Pancreas (tissue), 10 donors: ENCODE results near the gene RDH12. TPM values are rescaled to one million over a fixed set of nuclear protein-coding genes. Genes with fewer than 3 reads are reported as not detected.

ENCODE experiments used
- ATAC-seq, 4 donors: fragments of 200-7000 bp; cut with Tn5 transposase; one replicate each; pipeline versions ENCODE4 v1.8.0 to v1.9.1; 2020; ENCODE audit warnings: mild to moderate bottlenecking in 4 of 4, moderate library complexity in 4 of 4
- DNase-seq, 6 donors: peaks; one replicate each; pipeline ENCODE4 v3.0.0-alpha.2; 2020
- FAIRE-seq: peaks from 2 replicates; lab custom pipeline; 2012; peaks lifted over from hg19 to GRCh38; lab: Jason Lieb, UNC
- H3K27ac ChIP-seq, 4 donors: fragments of 200-600 bp; sonication (generic); 1 replicate in 3 of 4; 2 replicates in 1 of 4; pipeline versions ENCODE4 v1.5.0 to v1.8.0; 2020
- H3K27me3 ChIP-seq, 4 donors: fragments of 200-600 bp; one replicate each; pipeline ENCODE4 v1.8.0; 2021
- H3K36me3 ChIP-seq, 3 donors: fragments of 200-600 bp; sonication (generic) in 1 of 3; one replicate each; pipeline versions ENCODE4 v1.5.0 to v1.8.0; 2020 to 2021
- H3K4me1 ChIP-seq, 3 donors: fragments of 200-600 bp; one replicate each; pipeline ENCODE4 v1.8.0; 2021
- H3K4me3 ChIP-seq, 4 donors: fragments of 200-600 bp; sonication (generic) in 2 of 4; one replicate each; pipeline versions ENCODE4 v1.5.0 to v1.8.0; 2020 to 2021
- H3K9me3 ChIP-seq, 4 donors: fragments of 200-600 bp; one replicate each; pipeline ENCODE4 v1.8.0; 2021
- WGBS, 2 donors: extraction: QIAGEN DNeasy Blood & Tissue Kit; methylation state at CpG; one replicate each; pipeline ENCODE4 v1.1.7; 2013; 5-methylcytosine and 5-hydroxymethylcytosine counted together
- intact Hi-C, 3 donors: fragments of 100-400 bp; cut with DNase I; formaldehyde crosslinking; loops; one replicate each; pipeline versions ENCODE4 v1.11.1 to v1.14.2; 2022
- polyA plus RNA-seq, 2 donors: library from polyadenylated mRNA; stranded (reverse); fragments of 200-250 nt; gene quantifications; one replicate each; pipeline ENCODE4 v1.2.3, GENCODE V29; 2013
- total RNA-seq, 6 donors: library from RNA; stranded (reverse); fragmentation: NEBNext Ultra II Directional in 4 of 6; extraction: Animal tissue kit (Norgen Biotek cat#: 25700) in 4 of 6; gene quantifications; one replicate each; pipeline versions ENCODE4 v1.2.1 to v1.2.4, GENCODE V29; 2021 to 2023
- TF ChIP-seq, protein P1 (sequence below), 4 donors: fragments of 200-600 bp; sonication (generic) in 3 of 4; IDR thresholded peaks; one replicate each; pipeline versions ENCODE4 v1.5.0 to v1.8.0; 2021; ENCODE audit warnings: antibody characterized with exemption in 4 of 4
- donor health status: healthy with polysubstance abuse.
- donor health status: DM: no; HTN: no; CAD: no; lungs with moderate emphysema.
- donor health status: DM: no; HTN: no; CAD: no.
- donor health status: control.
- donor health status: control.
- donor health status: Bipolar disorder and iron deficiency.
- donor health status: DM: yes; HTN: yes; CAD: no.
- donor health status: DM: no; HTN: no; CAD: no.
- donor health status: DM: no; HTN: no; CAD: no.
- donor health status: DM: yes; HTN: yes; CAD: no.

Gene RDH12
- total and polyA plus RNA-seq, 8 donors: 1.0 to 2.5 (median 1.5) TPM

DNA sequence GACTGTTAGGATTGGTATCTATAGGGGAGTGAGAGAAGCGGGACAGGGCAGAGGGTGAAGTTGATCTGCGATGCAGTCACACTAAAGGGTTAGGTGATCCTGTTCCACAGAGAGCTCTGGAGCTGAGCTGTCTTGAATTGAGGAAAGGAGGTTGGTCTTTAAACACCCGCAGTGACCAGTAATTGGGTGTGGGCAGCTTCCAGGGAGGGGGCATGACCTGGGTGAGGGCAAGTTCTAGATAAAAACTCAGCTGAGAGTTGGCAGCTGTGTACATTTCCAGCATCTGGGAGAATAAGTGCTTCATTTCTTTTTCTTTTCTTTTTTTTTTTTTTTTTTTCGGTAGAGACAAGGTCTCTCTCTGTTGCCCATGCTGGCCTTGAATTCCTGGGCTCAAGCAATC lies 35.1 kb downstream of the RDH12 start:
- no peaks in the 10 kb centered on the region for H3K27me3 ChIP-seq
- no peak for FAIRE-seq
- H3K27ac ChIP-seq: peak overlapping the region in 2 of 4 donors; percentile 44 to 45
- peaks cover 11 to 26% (median 24%) of the 10 kb centered on the region in 3 donors for H3K4me1 ChIP-seq
- ATAC-seq: peak in 3 of 4 donors; percentile 27 to 58 (median 29)
- H3K9me3 ChIP-seq: no peaks in the 10 kb centered on the region
- DNase-seq: peak in 2 of 6 donors; percentile 33 to 54
- 33 to 38% methylated on average over 4 of the region's 4 CpGs for WGBS, 2 donors
- intact Hi-C loops: no loop called here
- TF ChIP-seq, protein P1, sequence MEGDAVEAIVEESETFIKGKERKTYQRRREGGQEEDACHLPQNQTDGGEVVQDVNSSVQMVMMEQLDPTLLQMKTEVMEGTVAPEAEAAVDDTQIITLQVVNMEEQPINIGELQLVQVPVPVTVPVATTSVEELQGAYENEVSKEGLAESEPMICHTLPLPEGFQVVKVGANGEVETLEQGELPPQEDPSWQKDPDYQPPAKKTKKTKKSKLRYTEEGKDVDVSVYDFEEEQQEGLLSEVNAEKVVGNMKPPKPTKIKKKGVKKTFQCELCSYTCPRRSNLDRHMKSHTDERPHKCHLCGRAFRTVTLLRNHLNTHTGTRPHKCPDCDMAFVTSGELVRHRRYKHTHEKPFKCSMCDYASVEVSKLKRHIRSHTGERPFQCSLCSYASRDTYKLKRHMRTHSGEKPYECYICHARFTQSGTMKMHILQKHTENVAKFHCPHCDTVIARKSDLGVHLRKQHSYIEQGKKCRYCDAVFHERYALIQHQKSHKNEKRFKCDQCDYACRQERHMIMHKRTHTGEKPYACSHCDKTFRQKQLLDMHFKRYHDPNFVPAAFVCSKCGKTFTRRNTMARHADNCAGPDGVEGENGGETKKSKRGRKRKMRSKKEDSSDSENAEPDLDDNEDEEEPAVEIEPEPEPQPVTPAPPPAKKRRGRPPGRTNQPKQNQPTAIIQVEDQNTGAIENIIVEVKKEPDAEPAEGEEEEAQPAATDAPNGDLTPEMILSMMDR (IDR thresholded peaks at IDR 0.05): no peak
- no peak overlapping the region for H3K4me3 ChIP-seq
- no peaks in the 10 kb centered on the region for H3K36me3 ChIP-seq

GRCh38 chr14:67738740-67739504 lies 37.2 kb downstream of the RDH12 start:
- no peaks in the 10 kb centered on the region for H3K9me3 ChIP-seq
- no peaks in the 10 kb centered on the region for H3K27me3 ChIP-seq
- WGBS, 2 donors: 11 to 13% methylated on average over 12 of the region's 12 CpGs
- peak; percentile 82 to 87 (median 86) for ATAC-seq
- TF ChIP-seq, protein P1 (IDR thresholded peaks at IDR 0.05): no peak
- peak overlapping the region; percentile 19 to 77 (median 63) for H3K27ac ChIP-seq
- intact Hi-C loops: no loop called here
- no peaks in the 10 kb centered on the region for H3K36me3 ChIP-seq
- H3K4me1 ChIP-seq: peaks cover 11 to 31% (median 24%) of the 10 kb centered on the region in 3 donors
- DNase-seq: peak in 4 of 6 donors; percentile 72 to 83 (median 74)
- FAIRE-seq: no peak
- H3K4me3 ChIP-seq: no peak overlapping the region

- Histone ChIP-seq H3K27ac (no peak overlapping the region), H3K27me3 (no peaks in the 10 kb centered on the region), H3K36me3 (peaks cover 0 to 3% (median 0%) of the 10 kb centered on the region in 3 donors), H3K4me3 (no peak overlapping the region), H3K9me3 (no peaks in the 10 kb centered on the region), H3K4me1 (peaks cover 7 to 13% (median 8%) of the 10 kb centered on the region in 3 donors)
- TF ChIP-seq, protein P1 (IDR thresholded peaks at IDR 0.05): no peak
- intact Hi-C loops: no loop called here
- 22% methylated on average over 2 of the region's 2 CpGs for WGBS, 2 donors
- ATAC-seq (peak in 2 of 4 donors; percentile 35 to 65), FAIRE-seq (no peak), DNase-seq (no peak)
Measured at GRCh38 chr14:67744046-67744445, 42.4 kb downstream of the RDH12 start.

- Histone ChIP-seq H3K36me3 (peaks cover 0 to 17% (median 3%) of the 10 kb centered on the region in 3 donors), H3K4me1 (peaks cover 0 to 5% (median 0%) of the 10 kb centered on the region in 3 donors), H3K27ac (no peak overlapping the region), H3K4me3 (no peak overlapping the region), H3K27me3 (no peaks in the 10 kb centered on the region), H3K9me3 (no peaks in the 10 kb centered on the region)
- ATAC-seq (no peak), DNase-seq (no peak), FAIRE-seq (no peak)
- intact Hi-C loops: no loop called here
- TF ChIP-seq, protein P1 (IDR thresholded peaks at IDR 0.05): no peak
- 96 to 97% methylated on average over 1 of the region's 1 CpG for WGBS, 2 donors
Measured at GRCh38 chr14:67746927-67747326, 45.2 kb downstream of the RDH12 start.

DNA sequence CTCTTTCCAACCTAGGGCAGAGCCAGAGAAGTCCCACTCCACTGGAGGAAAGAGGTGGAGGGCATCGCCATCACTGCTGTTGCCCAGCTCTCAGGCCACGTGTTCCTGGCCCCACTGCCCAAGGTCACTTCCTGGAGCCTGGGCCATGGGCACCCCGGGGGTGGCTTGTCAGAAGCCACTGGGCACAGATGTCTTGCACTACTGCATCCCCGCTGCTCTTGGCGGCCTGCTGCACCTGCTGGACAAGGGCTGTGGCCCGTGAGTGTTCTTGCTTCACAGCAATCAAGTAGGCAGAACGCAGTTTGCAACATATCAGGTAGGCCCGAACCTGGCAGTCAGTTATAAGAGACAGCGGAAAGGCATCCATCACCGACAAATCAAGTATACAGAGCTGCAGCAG lies 46.6 kb downstream of the RDH12 start:
- ATAC-seq (no peak), FAIRE-seq (no peak), DNase-seq (peak in 1 of 6 donors; percentile 56)
- TF ChIP-seq, protein P1 (IDR thresholded peaks at IDR 0.05): no peak
- intact Hi-C loops: no loop called here
- Histone ChIP-seq H3K4me3 (no peak overlapping the region), H3K4me1 (peaks cover 0 to 5% (median 0%) of the 10 kb centered on the region in 3 donors), H3K27me3 (no peaks in the 10 kb centered on the region), H3K36me3 (peaks cover 0 to 31% (median 8%) of the 10 kb centered on the region in 3 donors), H3K9me3 (no peaks in the 10 kb centered on the region), H3K27ac (no peak overlapping the region)
- 79 to 80% methylated on average over 10 of the region's 10 CpGs for WGBS, 2 donors
